NCI-H1436 (cell line): Measurements from ENCODE around the gene RFX3.
A peak's percentile ranks its signal among the peaks of the same experiment; 100 is the strongest.

Experiments used
- DNase-seq: peaks from one replicate; lab custom pipeline; 2025; lab: John Stamatoyannopoulos, UW

The RFX3 gene

GRCh38 chr9:3513265-3513818, 12.5 kb downstream of the RFX3 start:
- DNase-seq = no peak

GRCh38 chr9:3511551-3511950, 14.2 kb downstream of the RFX3 start:
- DNase-seq = no peak

GRCh38 chr9:3510796-3511195, 15.0 kb downstream of the RFX3 start:
- no peak for DNase-seq

DNA sequence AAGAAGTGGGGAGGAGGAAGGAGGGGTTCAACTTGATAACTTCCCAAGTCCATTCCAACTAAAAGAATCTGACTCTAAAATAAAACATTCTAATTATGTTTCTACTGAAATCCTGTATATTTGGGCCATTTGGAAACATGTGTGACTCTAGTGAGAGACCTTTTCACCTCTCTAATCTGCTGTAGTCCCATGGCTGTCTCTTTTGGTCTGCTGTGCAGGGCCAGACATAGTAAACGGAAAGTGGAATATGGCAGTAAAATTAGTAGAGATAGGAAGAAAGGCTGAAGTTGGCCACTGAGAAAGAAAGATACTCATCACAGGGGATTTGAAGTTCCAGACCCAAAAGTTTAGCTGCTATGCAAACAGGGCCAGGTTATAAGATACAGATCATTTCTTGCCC, 15.9 kb downstream of the RFX3 start:
- no peak for DNase-seq

- peak; percentile 72 for DNase-seq
These were observed 17.1 kb downstream of the RFX3 start for GRCh38 chr9:3508521-3509291.

- DNase-seq = no peak
These were observed 17.7 kb downstream of the RFX3 start for GRCh38 chr9:3508078-3508431.

DNA sequence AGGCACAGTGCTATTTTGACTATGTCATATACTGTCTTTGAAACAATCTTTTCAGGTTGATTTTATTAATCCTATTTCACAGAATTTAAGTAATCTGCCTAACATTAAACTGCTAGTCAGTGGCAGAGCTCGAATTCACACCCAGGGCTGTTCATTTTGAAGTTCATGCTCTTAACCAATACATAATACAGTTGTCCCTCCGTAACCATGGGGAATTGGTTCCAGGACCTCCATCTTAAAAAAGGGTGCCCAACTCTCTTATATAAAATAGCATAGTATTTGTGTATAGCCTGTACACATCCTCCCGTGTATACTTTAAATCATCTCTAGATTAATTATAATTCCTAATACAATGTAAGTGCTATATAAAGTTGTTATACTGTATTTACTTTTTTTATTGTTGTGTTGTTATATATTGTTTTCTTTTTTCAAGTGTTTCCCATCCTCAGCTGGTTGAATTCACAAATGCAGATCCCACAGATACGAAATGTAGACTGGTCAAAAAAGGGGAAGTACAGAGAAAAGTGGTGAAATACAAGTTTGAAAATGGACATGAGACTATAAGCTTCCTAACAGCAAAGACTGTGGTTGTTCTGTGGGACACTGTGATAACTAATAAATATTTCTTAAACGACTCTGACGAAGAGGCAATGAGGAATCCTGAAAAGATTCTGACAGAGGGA, 18.3 kb downstream of the RFX3 start:
- peak; percentile 19 for DNase-seq

DNA sequence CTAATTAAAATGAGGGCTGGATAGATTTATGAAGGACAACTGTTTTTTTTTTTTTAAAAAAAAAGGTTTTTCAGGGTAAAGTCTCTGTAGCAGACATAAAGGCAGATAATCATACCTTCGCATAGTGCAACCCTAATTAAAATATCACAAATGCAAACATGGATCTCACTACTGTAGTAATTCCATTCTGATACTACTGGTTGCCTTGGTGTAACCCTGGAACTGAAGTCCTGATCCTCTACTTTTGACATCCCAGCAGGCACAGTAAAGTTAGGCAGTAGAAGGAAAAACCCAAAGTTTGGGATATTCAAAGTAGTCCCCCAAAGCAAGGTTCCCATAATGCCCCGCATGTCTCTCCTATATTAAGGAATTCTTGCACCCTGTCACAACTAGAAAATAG, 19.6 kb downstream of the RFX3 start:
- no peak for DNase-seq

DNA sequence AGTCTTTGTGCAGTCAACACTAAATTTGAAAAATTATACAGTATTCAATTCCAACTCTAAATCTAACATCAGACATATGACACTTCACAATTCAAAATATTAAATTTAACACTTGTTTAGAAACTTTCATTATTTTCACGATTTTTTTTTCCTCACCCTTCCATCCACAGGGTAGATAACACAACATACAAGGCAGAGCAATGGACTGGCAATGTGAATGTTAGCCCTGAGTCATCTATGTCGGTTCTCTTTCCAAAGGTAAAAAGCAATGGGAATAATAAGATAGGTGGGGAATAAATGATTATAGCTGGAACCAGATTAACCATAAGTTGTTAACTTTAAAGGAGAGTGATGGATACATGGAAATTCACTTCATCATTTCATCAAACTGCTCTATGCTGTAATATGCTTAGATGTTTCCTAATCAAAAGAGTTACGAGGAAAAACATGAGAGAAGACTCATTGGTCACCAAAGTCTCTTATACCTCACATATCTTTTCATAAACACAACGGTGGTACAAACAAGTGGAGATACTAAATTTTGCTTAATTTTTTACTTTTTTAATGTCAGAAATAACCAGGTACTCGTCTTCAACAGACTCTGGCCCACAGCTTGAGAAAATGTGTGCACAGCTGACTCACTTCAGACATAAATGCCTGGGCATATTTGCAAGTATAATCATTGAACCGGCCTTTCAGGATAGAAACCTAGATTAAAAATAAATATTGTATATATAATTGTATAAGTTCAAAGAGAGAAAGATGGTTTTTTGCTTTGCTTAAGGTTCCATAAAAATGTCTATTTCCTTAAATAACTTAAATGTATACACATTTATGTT, 23.0 kb downstream of the RFX3 start:
- DNase-seq = no peak

GRCh38 chr9:3500044-3500443, 25.8 kb downstream of the RFX3 start:
- DNase-seq = no peak

GRCh38 chr9:3498691-3499090, 27.1 kb downstream of the RFX3 start:
- peak; percentile 60 for DNase-seq

- DNase-seq = peak; percentile 35
These were observed 27.9 kb downstream of the RFX3 start for GRCh38 chr9:3497857-3498256.

DNA sequence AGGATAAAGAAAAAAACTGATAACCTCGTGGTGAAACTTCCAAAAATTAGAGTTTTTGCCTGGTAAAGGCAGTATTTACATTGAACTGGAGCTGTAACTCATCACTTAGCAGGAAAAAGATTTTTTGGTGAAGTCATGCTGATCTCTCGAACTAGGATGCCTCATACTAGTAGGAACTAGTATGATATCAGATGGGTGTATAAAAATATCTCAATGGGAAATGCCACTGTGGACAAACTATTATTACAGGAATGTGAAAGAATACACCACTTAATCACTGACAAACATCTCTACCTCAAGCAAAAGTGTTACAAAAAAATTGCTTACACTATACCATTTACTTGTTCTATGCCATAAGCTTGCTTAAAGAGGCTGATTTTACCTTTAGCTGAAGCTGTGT, 28.4 kb downstream of the RFX3 start:
- no peak for DNase-seq

- no peak for DNase-seq
These were observed 29.9 kb downstream of the RFX3 start for GRCh38 chr9:3495855-3496254.

GRCh38 chr9:3492214-3492613, 33.6 kb downstream of the RFX3 start:
- no peak for DNase-seq

DNA sequence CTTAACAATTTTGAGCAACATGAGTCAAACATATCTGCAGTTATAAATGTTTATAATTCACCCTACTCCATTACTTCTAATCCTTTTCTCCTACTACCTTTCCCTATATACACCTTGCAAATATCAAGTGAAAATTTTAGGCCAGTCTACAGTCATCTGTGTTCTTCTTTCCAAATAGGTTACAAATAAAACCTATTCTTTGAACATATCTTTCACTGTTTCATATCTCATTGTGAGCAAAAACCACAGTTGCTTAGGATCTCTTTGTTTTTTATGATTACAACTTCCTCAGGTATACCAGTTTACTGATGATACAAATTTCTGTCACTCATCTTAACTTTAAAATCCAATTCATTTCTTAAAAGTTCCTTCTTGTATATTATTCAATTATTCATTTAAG, 34.4 kb downstream of the RFX3 start:
- DNase-seq = no peak

DNA sequence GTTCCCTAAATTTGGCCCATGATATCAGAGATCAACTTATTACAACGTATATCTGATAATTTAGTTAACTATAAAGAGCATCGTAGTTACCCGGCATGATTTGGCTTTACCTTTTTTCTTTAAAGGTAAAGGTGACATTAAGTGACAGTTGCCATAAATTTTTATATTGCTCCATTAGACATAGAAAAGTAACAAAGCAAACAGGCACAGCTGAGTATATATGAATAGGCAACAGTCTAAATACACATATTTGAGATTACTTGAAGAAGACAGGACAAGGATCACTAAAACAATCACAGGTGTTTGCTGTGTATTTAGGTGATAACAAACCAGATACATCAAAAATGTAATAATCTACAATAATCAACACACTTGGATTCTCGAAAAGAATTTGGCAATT, 34.8 kb downstream of the RFX3 start:
- DNase-seq = no peak

DNA sequence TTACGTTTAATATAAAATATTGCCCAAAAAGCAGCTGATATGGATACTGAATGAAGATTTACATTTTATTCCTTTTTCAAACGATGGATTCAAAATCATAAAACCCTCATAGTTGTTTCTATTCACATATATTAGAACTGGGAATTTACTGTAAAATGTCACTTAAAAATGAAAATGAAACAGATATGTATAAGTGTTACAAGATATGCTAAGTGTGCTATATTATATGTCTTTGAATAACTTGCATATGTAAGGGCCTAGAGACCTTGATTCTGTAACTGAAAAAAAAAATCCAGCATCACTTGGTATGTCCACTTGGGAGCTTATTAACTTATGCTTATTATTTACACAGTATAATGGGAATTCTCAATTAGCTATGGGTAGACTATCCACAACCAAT, 43.2 kb downstream of the RFX3 start:
- DNase-seq = no peak

DNA sequence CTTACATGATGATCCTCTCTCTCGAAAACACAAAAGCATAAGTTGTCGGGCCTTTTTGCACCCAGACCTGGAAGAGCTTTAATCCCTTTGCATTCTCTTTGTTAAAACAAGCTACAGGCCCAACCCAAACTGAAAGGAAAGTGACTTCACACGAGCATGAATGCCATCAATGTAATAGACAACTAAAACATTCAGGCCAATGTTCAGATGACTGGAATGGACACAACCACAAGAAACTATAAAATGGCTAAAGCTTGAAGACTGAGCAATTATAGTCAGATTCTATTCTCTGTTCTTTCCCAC, 45.5 kb downstream of the RFX3 start:
- DNase-seq = no peak

- no peak for DNase-seq
These were observed 46.1 kb downstream of the RFX3 start for GRCh38 chr9:3479514-3480352.

DNA sequence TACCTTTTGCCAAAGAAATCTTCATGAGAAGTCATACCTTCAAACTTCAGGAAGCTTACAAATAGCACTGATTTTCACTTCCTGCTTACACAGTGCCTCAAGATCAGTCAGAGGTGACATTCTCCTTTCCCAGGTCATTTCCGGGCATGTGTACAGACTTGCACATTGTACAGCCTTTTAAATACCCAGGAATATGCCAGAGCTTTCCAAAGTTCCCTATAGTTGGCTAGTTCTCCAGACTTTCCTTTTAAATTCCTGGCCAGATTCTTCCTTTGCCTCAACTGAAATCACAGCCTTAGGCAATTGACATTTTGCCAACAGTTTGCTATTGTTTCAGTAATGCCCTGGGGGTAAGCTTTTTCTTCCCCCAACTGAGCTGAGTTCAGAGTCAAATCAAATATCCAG, 47.2 kb downstream of the RFX3 start:
- no peak for DNase-seq

GRCh38 chr9:3477236-3477834, 48.5 kb downstream of the RFX3 start:
- no peak for DNase-seq
